ENCODE measurements around the gene PIM1. TPM values are rescaled to one million over a fixed set of nuclear protein-coding genes. Genes with fewer than 3 reads are reported as not detected.

The PIM1 gene
- total and polyA plus RNA-seq, 9 of the 15 experiments (the other 6 are each of a cell fraction or from before 2014, with no cell fraction given) = 19.0 to 789 (median 212) TPM

- TF ChIP-seq E2F4 (CRISPR knock-in tag; IDR thresholded peaks at IDR 0.05; ENCODE audit: low read depth) = no peak
- no peak for TF ChIP-seq ZFP30 (CRISPR knock-in tag; IDR thresholded peaks at IDR 0.05; ENCODE audit: borderline replicate concordance)
- TF ChIP-seq POLR2AphosphoS2 (IDR thresholded peaks at IDR 0.05; ENCODE audit: low read length) = no peak
- 0 out of 2 replicates have a peak, but pooled peaks have one; percentile 5 for TF ChIP-seq NBN (IDR thresholded peaks at IDR 0.05; ENCODE audit: low read depth)
- no peak for TF ChIP-seq NELFE (IDR thresholded peaks at IDR 0.05; ENCODE audit: insufficient read depth, insufficient read length)
- TF ChIP-seq THAP12 (CRISPR knock-in tag; IDR thresholded peaks at IDR 0.05) = no peak
- no peak for TF ChIP-seq ZNF24 (IDR thresholded peaks at IDR 0.05)
- TF ChIP-seq FOS (IDR thresholded peaks at IDR 0.05; ENCODE audit: extremely low read depth, insufficient read length) = no peak
- no peak for TF ChIP-seq SRF (CRISPR knock-in tag; IDR thresholded peaks at IDR 0.05)
- no peak for TF ChIP-seq CREB1 (IDR thresholded peaks at IDR 0.05)
- no peak for TF ChIP-seq CREB1 (CRISPR knock-in tag; IDR thresholded peaks at IDR 0.05)
- no peak for TF ChIP-seq TAF1 (IDR thresholded peaks at IDR 0.05; ENCODE audit: control insufficient read depth, extremely low read depth, insufficient read depth, low read length, severe bottlenecking)
- TF ChIP-seq RUNX1 (IDR thresholded peaks at IDR 0.05; ENCODE audit: low read depth) = no peak
- TF ChIP-seq GABPB2 (CRISPR knock-in tag; conservative IDR thresholded peaks at IDR 0.05) = no peak
- no peak for TF ChIP-seq ZNF407 (IDR thresholded peaks at IDR 0.05; ENCODE audit: low read depth)
These were observed 35.4 kb downstream of the PIM1 start (continued) for GRCh38 chr6:37205175-37205996.
